ENCODE results near the gene GALK1. TPM values are rescaled to one million over a fixed set of nuclear protein-coding genes. Genes with fewer than 3 reads are reported as not detected.

GALK1 gene
- total and polyA plus RNA-seq, 2 donors (not counting 1 experiment from before 2014, with no cell fraction given) = 10.2 to 62.8 TPM

DNA sequence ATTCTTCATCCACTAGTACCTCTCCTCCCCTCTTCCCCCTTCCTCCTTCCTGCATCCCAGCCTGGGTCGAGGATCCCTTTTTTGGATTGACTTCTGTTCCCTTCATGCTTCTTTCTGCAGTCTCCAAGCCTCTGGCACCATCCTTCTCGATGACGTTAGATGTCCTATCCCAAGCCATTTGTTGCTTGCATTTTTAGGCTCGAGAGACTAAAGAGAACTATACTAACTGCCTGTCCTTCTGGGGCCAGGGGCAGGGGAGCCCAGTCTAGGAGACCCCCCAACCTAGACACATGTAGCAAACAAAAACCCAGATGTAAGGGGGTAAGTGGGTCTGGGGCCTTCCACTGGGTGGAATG is 43.5 kb upstream of the GALK1 start:
- no peak overlapping the region for H3K4me2 ChIP-seq (ENCODE audit: extremely low read depth, insufficient read depth, low read length)
- H2AFZ ChIP-seq (ENCODE audit: low read length) = no peak overlapping the region
- no peaks in the 10 kb centered on the region for H3K9me3 ChIP-seq (ENCODE audit: control insufficient read depth, insufficient read depth, low read depth, low read length)
- no peaks in the 10 kb centered on the region for H3K27me3 ChIP-seq (ENCODE audit: control insufficient read depth, insufficient read depth, low read length)
- H3K4me3 ChIP-seq (replicated peaks in 1 of 4; ENCODE audit: control extremely low read depth in 1 of 4, insufficient read depth in 1 of 4, low read depth in 3 of 4, low read length in 4 of 4) = no peak overlapping the region
- H4K20me1 ChIP-seq (ENCODE audit: control insufficient read depth, extremely low read depth, insufficient read depth, low read length) = no peaks in the 10 kb centered on the region
- TF ChIP-seq EZH2 (IDR thresholded peaks at IDR 0.05; ENCODE audit: low read length, missing control alignments) = no peak
- TF ChIP-seq, protein P1, sequence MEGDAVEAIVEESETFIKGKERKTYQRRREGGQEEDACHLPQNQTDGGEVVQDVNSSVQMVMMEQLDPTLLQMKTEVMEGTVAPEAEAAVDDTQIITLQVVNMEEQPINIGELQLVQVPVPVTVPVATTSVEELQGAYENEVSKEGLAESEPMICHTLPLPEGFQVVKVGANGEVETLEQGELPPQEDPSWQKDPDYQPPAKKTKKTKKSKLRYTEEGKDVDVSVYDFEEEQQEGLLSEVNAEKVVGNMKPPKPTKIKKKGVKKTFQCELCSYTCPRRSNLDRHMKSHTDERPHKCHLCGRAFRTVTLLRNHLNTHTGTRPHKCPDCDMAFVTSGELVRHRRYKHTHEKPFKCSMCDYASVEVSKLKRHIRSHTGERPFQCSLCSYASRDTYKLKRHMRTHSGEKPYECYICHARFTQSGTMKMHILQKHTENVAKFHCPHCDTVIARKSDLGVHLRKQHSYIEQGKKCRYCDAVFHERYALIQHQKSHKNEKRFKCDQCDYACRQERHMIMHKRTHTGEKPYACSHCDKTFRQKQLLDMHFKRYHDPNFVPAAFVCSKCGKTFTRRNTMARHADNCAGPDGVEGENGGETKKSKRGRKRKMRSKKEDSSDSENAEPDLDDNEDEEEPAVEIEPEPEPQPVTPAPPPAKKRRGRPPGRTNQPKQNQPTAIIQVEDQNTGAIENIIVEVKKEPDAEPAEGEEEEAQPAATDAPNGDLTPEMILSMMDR (conservative IDR thresholded peaks at IDR 0.05 in 1 of 2, IDR thresholded peaks at IDR 0.05 in 1 of 2; ENCODE audit: low read depth in 1 of 2, low read length in 2 of 2) = no peak
- H3K4me1 ChIP-seq (ENCODE audit: control insufficient read depth, extremely low read depth, insufficient read depth, low read length) = peaks cover 5% of the 10 kb centered on the region
- no peak for DNase-seq (ENCODE audit: low read depth in 2 of 2)
- peaks cover 15% of the 10 kb centered on the region for H3K36me3 ChIP-seq (ENCODE audit: control insufficient read depth, insufficient read depth, low read length)
- H3K27ac ChIP-seq (ENCODE audit: insufficient read depth, low read length) = no peak overlapping the region
- no peaks in the 10 kb centered on the region for H3K79me2 ChIP-seq (ENCODE audit: control insufficient read depth, insufficient read depth, low read length)
- H3K9ac ChIP-seq (ENCODE audit: insufficient read depth, low read length) = no peak overlapping the region

DNA sequence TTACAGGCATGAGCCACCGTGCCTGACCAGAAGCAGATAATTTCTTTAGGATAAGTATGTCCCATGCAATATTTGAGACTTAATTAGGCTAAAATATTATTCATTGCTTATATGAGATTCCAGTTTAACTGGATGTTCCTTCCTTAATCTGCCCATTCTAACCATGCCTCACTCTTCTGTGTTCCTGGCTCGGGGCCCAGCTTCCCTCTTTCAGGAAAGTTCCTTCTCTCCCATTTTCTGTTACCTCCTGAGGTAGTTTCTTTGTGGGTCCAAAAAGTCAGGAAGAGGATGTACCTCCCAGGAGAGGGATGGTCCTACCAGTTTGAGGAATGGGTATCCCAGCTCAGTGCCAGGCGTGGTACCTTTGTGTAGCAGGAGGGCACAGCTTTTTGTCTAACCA is 42.9 kb upstream of the GALK1 start:
- no peak for DNase-seq (ENCODE audit: low read depth in 2 of 2)
- no peaks in the 10 kb centered on the region for H3K79me2 ChIP-seq (ENCODE audit: control insufficient read depth, insufficient read depth, low read length)
- no peaks in the 10 kb centered on the region for H4K20me1 ChIP-seq (ENCODE audit: control insufficient read depth, extremely low read depth, insufficient read depth, low read length)
- H3K27me3 ChIP-seq (ENCODE audit: control insufficient read depth, insufficient read depth, low read length) = no peaks in the 10 kb centered on the region
- no peak overlapping the region for H2AFZ ChIP-seq (ENCODE audit: low read length)
- H3K36me3 ChIP-seq (ENCODE audit: control insufficient read depth, insufficient read depth, low read length) = peaks cover 8% of the 10 kb centered on the region
- no peak overlapping the region for H3K9ac ChIP-seq (ENCODE audit: insufficient read depth, low read length)
- peaks cover 5% of the 10 kb centered on the region for H3K4me1 ChIP-seq (ENCODE audit: control insufficient read depth, extremely low read depth, insufficient read depth, low read length)
- TF ChIP-seq, protein P1 (conservative IDR thresholded peaks at IDR 0.05 in 1 of 2, IDR thresholded peaks at IDR 0.05 in 1 of 2; ENCODE audit: low read depth in 1 of 2, low read length in 2 of 2) = no peak
- TF ChIP-seq EZH2 (IDR thresholded peaks at IDR 0.05; ENCODE audit: low read length, missing control alignments) = no peak
- H3K4me2 ChIP-seq (ENCODE audit: extremely low read depth, insufficient read depth, low read length) = no peak overlapping the region
- no peak overlapping the region for H3K4me3 ChIP-seq (replicated peaks in 1 of 4; ENCODE audit: control extremely low read depth in 1 of 4, insufficient read depth in 1 of 4, low read depth in 3 of 4, low read length in 4 of 4)
- no peak overlapping the region for H3K27ac ChIP-seq (ENCODE audit: insufficient read depth, low read length)
- no peaks in the 10 kb centered on the region for H3K9me3 ChIP-seq (ENCODE audit: control insufficient read depth, insufficient read depth, low read depth, low read length)

- Histone ChIP-seq H2AFZ (ENCODE audit: low read length) (no peak overlapping the region), H3K27ac (ENCODE audit: insufficient read depth, low read length) (no peak overlapping the region), H3K9me3 (ENCODE audit: control insufficient read depth, insufficient read depth, low read depth, low read length) (no peaks in the 10 kb centered on the region), H3K4me1 (ENCODE audit: control insufficient read depth, extremely low read depth, insufficient read depth, low read length) (peaks cover 5% of the 10 kb centered on the region), H4K20me1 (ENCODE audit: control insufficient read depth, extremely low read depth, insufficient read depth, low read length) (no peaks in the 10 kb centered on the region), H3K4me3 (replicated peaks in 1 of 4; ENCODE audit: control extremely low read depth in 1 of 4, insufficient read depth in 1 of 4, low read depth in 3 of 4, low read length in 4 of 4) (no peak overlapping the region), H3K79me2 (ENCODE audit: control insufficient read depth, insufficient read depth, low read length) (no peaks in the 10 kb centered on the region), H3K9ac (ENCODE audit: insufficient read depth, low read length) (no peak overlapping the region), H3K36me3 (ENCODE audit: control insufficient read depth, insufficient read depth, low read length) (peaks cover 2% of the 10 kb centered on the region), H3K27me3 (ENCODE audit: control insufficient read depth, insufficient read depth, low read length) (no peaks in the 10 kb centered on the region), H3K4me2 (ENCODE audit: extremely low read depth, insufficient read depth, low read length) (no peak overlapping the region)
- TF ChIP-seq, protein P1 (conservative IDR thresholded peaks at IDR 0.05 in 1 of 2, IDR thresholded peaks at IDR 0.05 in 1 of 2; ENCODE audit: low read depth in 1 of 2, low read length in 2 of 2) = no peak
- TF ChIP-seq EZH2 (IDR thresholded peaks at IDR 0.05; ENCODE audit: low read length, missing control alignments) = no peak
- DNase-seq (ENCODE audit: low read depth in 2 of 2) = no peak
These were observed 42.0 kb upstream of the GALK1 start for GRCh38 chr17:75806822-75807500.
